K562 (cell line): ENCODE data around the gene FXYD1. TPM values are rescaled to one million over a fixed set of nuclear protein-coding genes. Genes with fewer than 3 reads are reported as not detected.

Experiments used
- ATAC-seq: fragments of 200-7000 bp; cut with Tn5 transposase; 3 replicates; pipeline ENCODE4 v1.9.1; 2020; ENCODE audit warnings: moderate library complexity
- BruUV-seq: library from RNA; stranded (reverse); fragments of 400-500 nt; replicated peaks from 2 replicates; lab custom pipeline; 2021; lab: Mats Ljungman, UMichigan
- CTCF ChIA-PET: fragments of 300-600 bp; formaldehyde crosslinking; extraction: SDS; loops from one replicate; lab custom pipeline; 2021; ENCODE audit warnings: low intra/inter-chr PET ratio; lab: Yijun Ruan, JAX
- POLR2A ChIA-PET: fragments of 300-600, 350-650 bp; sonication (Branson Sonifier 250); formaldehyde crosslinking; extraction: SDS; loops from one replicate; lab custom pipeline; 2021; ENCODE audit warnings: antibody characterized with exemption, inconsistent platforms; lab: Yijun Ruan, JAX
- DNase-seq, 4 experiments: peaks; one replicate each; pipeline versions ENCODE4 v3.0.0 to v3.0.0-alpha.2; 2011 to 2018; ENCODE audit warnings: low spot score in 3 of 4, mixed read lengths in 3 of 4; ENCODE audit errors: extremely low read depth in 1 of 4
- FAIRE-seq: peaks from 2 replicates; lab custom pipeline; 2011; peaks lifted over from hg19 to GRCh38; lab: Jason Lieb, UNC
- H2AFZ ChIP-seq: 2 replicates; pipeline ENCODE4 v1.6.0; 2011; ENCODE audit warnings: low read depth, low read length, control low read depth, inconsistent platforms
- H3K27ac ChIP-seq: fragments of 200-600 bp; 3 replicates; pipeline ENCODE4 v1.8.0; 2011; ENCODE audit warnings: low read depth, mild to moderate bottlenecking, control low read depth, inconsistent platforms, low read length, moderate library complexity, mixed read lengths; ENCODE audit errors: extremely low read depth
- H3K27me3 ChIP-seq, 2 experiments: fragments of 300-600 bp in 1 of 2; 2 replicates in 1 of 2; 3 replicates in 1 of 2; pipeline versions ENCODE4 v1.6.0 to v1.8.0; 2011; ENCODE audit warnings: inconsistent platforms in 2 of 2, low read length in 2 of 2, mild to moderate bottlenecking in 1 of 2, mixed read lengths in 1 of 2, moderate library complexity in 1 of 2; ENCODE audit not compliant: control insufficient read depth in 2 of 2, insufficient read depth in 2 of 2
- H3K36me3 ChIP-seq: fragments of 300-600 bp; 3 replicates; pipeline ENCODE4 v1.8.0; 2011; ENCODE audit warnings: mild to moderate bottlenecking, low read length, inconsistent platforms; ENCODE audit not compliant: control insufficient read depth, insufficient read depth
- H3K4me1 ChIP-seq, 2 experiments: fragments of 200-600 bp in 1 of 2; replicated peaks in 1 of 2; 2 replicates in 1 of 2; 3 replicates in 1 of 2; pipeline versions ENCODE4 v1.5.1 to v1.8.0; 2011; ENCODE audit warnings: inconsistent platforms in 2 of 2, low read length in 2 of 2, mild to moderate bottlenecking in 1 of 2, mixed read lengths in 1 of 2, moderate library complexity in 1 of 2; ENCODE audit not compliant: control insufficient read depth in 2 of 2, insufficient read depth in 2 of 2
- H3K4me2 ChIP-seq: 2 replicates; pipeline ENCODE4 v1.6.1; 2011; ENCODE audit warnings: low read length, control low read depth, inconsistent platforms, mixed read lengths; ENCODE audit not compliant: insufficient read depth
- H3K4me3 ChIP-seq: fragments of 200-600 bp; sonication (generic), shearing (Covaris generic); 2 replicates; pipeline ENCODE4 v1.5.1; 2016; ENCODE audit warnings: control low read depth, inconsistent platforms
- H3K79me2 ChIP-seq: fragments of 200-600 bp; 3 replicates; pipeline ENCODE4 v1.8.0; 2011; ENCODE audit warnings: low read length, inconsistent platforms; ENCODE audit not compliant: control insufficient read depth, insufficient read depth
- H3K9ac ChIP-seq, 2 experiments: 2 replicates each; pipeline versions ENCODE4 v1.6.0 to v1.6.1; 2011; ENCODE audit warnings: low read depth in 2 of 2, low read length in 2 of 2, control low read depth in 1 of 2, inconsistent platforms in 1 of 2, mild to moderate bottlenecking in 1 of 2, mixed read lengths in 1 of 2; ENCODE audit not compliant: insufficient read depth in 1 of 2
- H3K9me1 ChIP-seq: one replicate; pipeline ENCODE4 v1.6.0; 2011; ENCODE audit warnings: inconsistent platforms, mild to moderate bottlenecking, low read length, moderate library complexity; ENCODE audit not compliant: control insufficient read depth, insufficient read depth
- H3K9me3 ChIP-seq: replicated peaks from 2 replicates; pipeline ENCODE4 v1.5.1; 2011; ENCODE audit warnings: low read depth, low read length, inconsistent platforms; ENCODE audit not compliant: control insufficient read depth, insufficient read depth
- H4K20me1 ChIP-seq: replicated peaks from 2 replicates; pipeline ENCODE4 v1.6.1; 2011; ENCODE audit warnings: low read length, inconsistent platforms, mixed read lengths; ENCODE audit not compliant: control insufficient read depth, insufficient read depth
- BACH1 ChIP-seq: fragments of 200-800 bp; sonication (Bioruptor generic); IDR thresholded peaks from 2 replicates; pipeline ENCODE4 v1.6.1; 2016; ENCODE audit warnings: missing genetic modification characterization, missing compliant biosample characterization
- C11orf30 ChIP-seq: fragments of 450-650 bp; IDR thresholded peaks from 2 replicates; pipeline ENCODE4 v1.6.1; 2016; ENCODE audit warnings: low read depth, mild to moderate bottlenecking
- COPS2 ChIP-seq: fragments of 450-650 bp; conservative IDR thresholded peaks from 2 replicates; pipeline ENCODE4 v1.6.1; 2016; ENCODE audit warnings: mild to moderate bottlenecking, moderate library complexity
- CREB3L1 ChIP-seq: fragments of 450-650 bp; IDR thresholded peaks from 2 replicates; pipeline ENCODE4 v1.6.1; 2014; ENCODE audit warnings: low read depth, mild to moderate bottlenecking, moderate library complexity, borderline replicate concordance
- HLTF ChIP-seq: fragments of 450-650 bp; IDR thresholded peaks from 2 replicates; pipeline ENCODE4 v1.6.1; 2016
- MAFF ChIP-seq: IDR thresholded peaks from 2 replicates; pipeline ENCODE4 v1.6.1; 2012; ENCODE audit warnings: low read length, improper control_type of control experiment
- MAFG ChIP-seq: fragments of 450-650 bp; conservative IDR thresholded peaks from 2 replicates; pipeline ENCODE4 v1.6.1; 2016; ENCODE audit warnings: missing genetic modification characterization, missing compliant biosample characterization
- MAFK ChIP-seq: IDR thresholded peaks from 2 replicates; pipeline ENCODE4 v1.6.1; 2011; ENCODE audit warnings: low read length, improper control_type of control experiment
- MEIS2 ChIP-seq: fragments of 450-650 bp; IDR thresholded peaks from 2 replicates; pipeline ENCODE4 v1.6.1; 2014; ENCODE audit warnings: mild to moderate bottlenecking; ENCODE audit not compliant: partially characterized antibody
- NFE2 ChIP-seq: IDR thresholded peaks from 2 replicates; pipeline ENCODE4 v1.6.1; 2014; ENCODE audit warnings: antibody characterized with exemption, low read depth
- NFE2L1 ChIP-seq: fragments of 450-650 bp; IDR thresholded peaks from 2 replicates; pipeline ENCODE4 v1.6.1; 2016; ENCODE audit warnings: missing genetic modification characterization, low read depth, mild to moderate bottlenecking, missing compliant biosample characterization, moderate library complexity, borderline replicate concordance
- SMARCA4 ChIP-seq: fragments of 450-650 bp; IDR thresholded peaks from 2 replicates; pipeline ENCODE4 v1.6.1; 2016
- U2AF1 ChIP-seq: fragments of 200-400 bp; formaldehyde crosslinking; optimal IDR thresholded peaks from 2 replicates; pipeline ENCODE3; 2017; ENCODE audit warnings: mild to moderate bottlenecking, low read depth, low read length, moderate library complexity
- ZNF239 ChIP-seq: fragments of 250-450 bp; sonication (Bioruptor Pico); IDR thresholded peaks from 2 replicates; pipeline ENCODE4 v1.4.0; 2020; ENCODE audit warnings: mild to moderate bottlenecking
- ZNF253 ChIP-seq: fragments of 250-450 bp; sonication (Bioruptor Pico); conservative IDR thresholded peaks from 2 replicates; pipeline ENCODE4 v1.6.1; 2021; ENCODE audit warnings: mild to moderate bottlenecking
- ZNF316 ChIP-seq: fragments of 450-650 bp; IDR thresholded peaks from 2 replicates; pipeline ENCODE4 v1.6.1; 2016
- WGBS: fragments of 100-300 bp; shearing (Covaris generic); methylation state at CpG from one replicate; pipeline ENCODE4 v1.1.6; 2016; ENCODE audit warnings: low coverage, mixed read lengths; ENCODE audit not compliant: insufficient coverage; ENCODE audit errors: missing lambda C conversion rate; 5-methylcytosine and 5-hydroxymethylcytosine counted together
- in situ Hi-C: fragments of 300-500 bp; cut with MboI; formaldehyde crosslinking; loops from 4 replicates; pipeline ENCODE4 v1.15.0; 2018; ENCODE audit warnings: inconsistent platforms, mixed read lengths
- intact Hi-C: fragments of 100-400 bp; cut with micrococcal nuclease; formaldehyde crosslinking; loops from 2 replicates; pipeline ENCODE4 v1.14.2; 2022
- polyA plus RNA-seq, 8 experiments: library from polyadenylated mRNA; depleted of rRNA in 4 of 8; stranded (reverse) in 5 of 8; unstranded in 3 of 8; fragments of >200 nt; fragmentation: Nextera tagmentation in 2 of 8; fragmentation: Illumina TruSeq in 1 of 8; extraction: Ambion mirVana in 2 of 8; extraction: Trizol in 1 of 8; gene quantifications; 2 replicates each; pipeline versions ENCODE4 v1.2.1 to v1.2.3, GENCODE V29; 2011 to 2014; ENCODE audit warnings: inconsistent platforms in 1 of 8, missing spikeins in 1 of 8
- total RNA-seq, 7 experiments: library from RNA; depleted of rRNA in 6 of 7; stranded (reverse); fragments of >200 nt in 6 of 7; fragmentation: Illumina TruSeq in 2 of 7; extraction: Trizol in 2 of 7; gene quantifications; 2 replicates each; pipeline versions ENCODE4 v1.2.1 to v1.2.3, GENCODE V29; 2011 to 2021; ENCODE audit warnings: low replicate concordance in 1 of 7
- TF ChIP-seq, protein P1 (sequence below): fragments of 250-450 bp; sonication (Bioruptor Pico); IDR thresholded peaks from 2 replicates; pipeline ENCODE4 v1.5.1; 2021; ENCODE audit warnings: mild to moderate bottlenecking

FXYD1 gene
- total and polyA plus RNA-seq, 9 of the 15 experiments (the other 6 are each of a cell fraction or from before 2014, with no cell fraction given), result 0.40 to 3.2 (median 1.8) TPM; not detected in 3

DNA sequence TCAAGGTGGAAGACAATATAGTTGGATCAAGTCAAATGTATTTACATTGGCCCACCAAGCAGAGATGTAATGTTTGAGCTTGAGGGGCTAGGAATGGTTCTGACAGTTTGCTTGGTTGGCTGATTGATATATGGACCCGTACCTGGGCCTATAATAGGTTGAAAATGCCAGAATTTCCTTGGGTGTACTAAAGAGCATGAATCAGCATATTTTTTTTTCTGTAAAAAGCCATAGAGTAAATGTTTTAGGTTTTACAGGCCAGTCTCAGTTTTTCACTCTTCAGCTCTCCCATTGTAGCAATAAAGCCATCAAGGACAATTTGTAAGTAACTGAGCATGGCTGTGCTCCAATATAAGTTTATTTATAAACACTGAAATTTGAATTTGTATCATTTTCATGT is 42.8 kb downstream of the FXYD1 start:
- TF ChIP-seq U2AF1 (no peak), COPS2 (no peak), MAFF (peak; percentile 91), NFE2L1 (tag) (peak; percentile 62), MAFG (tag) (peak; percentile 94), ZNF316 (peak; percentile 97), CREB3L1 (no peak), ZNF239 (CRISPR knock-in tag) (no peak), SMARCA4 (0 out of 2 replicates have a peak, but pooled peaks have one; percentile 21), MEIS2 (peak; percentile 36), MAFK (peak; percentile 82), ZNF253 (no peak), BACH1 (tag) (peak; percentile 29; the same call in 1 of the 2 replicates), NFE2 (peak; percentile 78), C11orf30 (peak; percentile 95), HLTF (no peak)
- TF ChIP-seq, protein P1, sequence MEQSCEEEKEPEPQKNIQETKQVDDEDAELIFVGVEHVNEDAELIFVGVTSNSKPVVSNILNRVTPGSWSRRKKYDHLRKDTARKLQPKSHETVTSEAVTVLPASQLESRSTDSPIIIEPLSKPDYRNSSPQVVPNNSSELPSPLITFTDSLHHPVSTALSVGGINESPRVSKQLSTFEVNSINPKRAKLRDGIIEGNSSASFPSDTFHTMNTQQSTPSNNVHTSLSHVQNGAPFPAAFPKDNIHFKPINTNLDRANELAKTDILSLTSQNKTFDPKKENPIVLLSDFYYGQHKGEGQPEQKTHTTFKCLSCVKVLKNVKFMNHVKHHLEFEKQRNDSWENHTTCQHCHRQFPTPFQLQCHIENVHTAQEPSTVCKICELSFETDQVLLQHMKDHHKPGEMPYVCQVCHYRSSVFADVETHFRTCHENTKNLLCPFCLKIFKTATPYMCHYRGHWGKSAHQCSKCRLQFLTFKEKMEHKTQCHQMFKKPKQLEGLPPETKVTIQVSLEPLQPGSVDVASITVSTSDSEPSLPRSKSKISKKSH (CRISPR knock-in tag), result no peak
- DNase-seq (no peak), FAIRE-seq (no peak), ATAC-seq (no peak)
- no TSS peak for BruUV-seq
- WGBS, result 15% methylated on average over 1 of the region's 1 CpG
- Histone ChIP-seq H3K4me1 (peaks cover 3 to 6% of the 10 kb centered on the region in 2 experiments; a peak in 2 of 5 replicates), H3K79me2 (no peaks in the 10 kb centered on the region), H4K20me1 (no peaks in the 10 kb centered on the region), H3K9me1 (no peaks in the 10 kb centered on the region), H3K9me3 (0 out of 2 replicates have a peak, but pooled peaks cover 10% of the 10 kb centered on the region), H3K36me3 (no peaks in the 10 kb centered on the region), H3K27me3 (no peaks in the 10 kb centered on the region), H3K27ac (no peak overlapping the region), H3K4me3 (no peak overlapping the region), H3K4me2 (no peak overlapping the region), H2AFZ (peak overlapping the region; percentile 35), H3K9ac (no peak overlapping the region)
- ChIA-PET CTCF (no interaction called here), POLR2A (interaction anchor here (1.4 kb wide), 1 partner anchor 18 kb away, joined by 3 read pairs; no protein-coding TSS in a partner anchor)
- in situ Hi-C loops (no loop called here), intact Hi-C loops (no loop called here)
